Fibroblast of lung (primary cell): ENCODE data around the gene MYO1D.

Experiments
- CTCF ChIP-seq, 2 donors: IDR thresholded peaks in 1 of 2; conservative IDR thresholded peaks in 1 of 2; 1 replicate in 1 of 2; 2 replicates in 1 of 2; pipeline ENCODE4 v1.5.1; 2011 to 2012; ENCODE audit warnings: low read length in 2 of 2, control low read depth in 1 of 2, inconsistent platforms in 1 of 2, low read depth in 1 of 2, mild to moderate bottlenecking in 1 of 2
- EZH2 ChIP-seq: IDR thresholded peaks from 2 replicates; pipeline ENCODE4 v1.5.1; 2012; ENCODE audit warnings: low read length, control low read depth, mild to moderate bottlenecking; ENCODE audit errors: missing control alignments

DNA sequence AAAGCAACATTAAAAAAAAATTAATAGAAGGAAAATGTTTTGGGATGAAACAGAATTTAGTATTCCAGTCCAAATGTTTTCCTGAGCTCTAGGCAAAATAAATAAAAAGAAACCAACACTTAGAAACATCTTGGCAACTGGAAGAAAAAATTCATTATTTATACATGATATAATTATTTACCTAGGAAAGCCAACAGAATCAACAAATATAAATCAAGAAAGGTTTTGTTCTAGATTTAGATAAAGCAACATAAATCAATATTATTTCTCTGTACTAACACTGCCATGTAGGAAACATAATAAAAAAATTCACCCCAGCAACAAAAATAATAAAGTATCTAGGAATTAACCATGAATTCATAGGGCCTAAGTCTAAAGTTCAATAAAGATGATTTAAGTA is 167.4 kb downstream of the MYO1D start:
- no peak for TF ChIP-seq EZH2
- TF ChIP-seq CTCF (conservative IDR thresholded peaks at IDR 0.05 in 1 of 2, IDR thresholded peaks at IDR 0.05 in 1 of 2; ENCODE audit: low read depth in 1 of 2, low read length in 2 of 2): no peak
